Vagina (tissue), 2 donors: ENCODE data around the gene ZFHX3.

Experiments used
- CTCF ChIP-seq, 3 experiments: fragments of 450-650 bp in 2 of 3; fragments of 200-600 bp in 1 of 3; sonication (generic) in 1 of 3; IDR thresholded peaks; one replicate each; pipeline ENCODE4 v1.5.1; 2017 to 2019; ENCODE audit warnings: antibody characterized with exemption in 3 of 3, mild to moderate bottlenecking in 2 of 3, moderate library complexity in 2 of 3
- POLR2A ChIP-seq, 2 donors: fragments of 450-650 bp; IDR thresholded peaks; one replicate each; pipeline ENCODE4 v1.6.1; 2017; ENCODE audit warnings: antibody characterized with exemption in 2 of 2, mild to moderate bottlenecking in 2 of 2, moderate library complexity in 2 of 2
- POLR2AphosphoS5 ChIP-seq, 2 donors: sonication (generic); formaldehyde crosslinking; IDR thresholded peaks; one replicate each; pipeline ENCODE4 v1.9.0; 2017; ENCODE audit warnings: antibody characterized with exemption in 2 of 2, mild to moderate bottlenecking in 2 of 2, low read depth in 1 of 2; ENCODE audit not compliant: insufficient read depth in 1 of 2

- TF ChIP-seq POLR2A (IDR thresholded peaks at IDR 0.05) (no peak), CTCF (IDR thresholded peaks at IDR 0.05) (no peak), POLR2AphosphoS5 (IDR thresholded peaks at IDR 0.05; ENCODE audit: insufficient read depth in 1 of 2, low read depth in 1 of 2) (no peak)
These were observed 168.1 kb downstream of the ZFHX3 start for GRCh38 chr16:72879846-72880245.
